Transverse colon (tissue), 4 donors: ENCODE data around the gene BTG2.

Source experiments
- EP300 ChIP-seq: sonication (generic); formaldehyde crosslinking; IDR thresholded peaks from one replicate; pipeline ENCODE4 v1.6.1; 2017; ENCODE audit warnings: antibody characterized with exemption, low read depth
- POLR2A ChIP-seq: fragments of 450-650 bp; IDR thresholded peaks from one replicate; pipeline ENCODE4 v1.6.1; 2016; ENCODE audit warnings: antibody characterized with exemption, mild to moderate bottlenecking, moderate library complexity
- POLR2AphosphoS5 ChIP-seq, 3 donors: sonication (generic); formaldehyde crosslinking; IDR thresholded peaks; one replicate each; pipeline ENCODE4 v1.6.1; 2016; ENCODE audit warnings: antibody characterized with exemption in 3 of 3
- TF ChIP-seq, protein P1 (sequence below), 5 experiments: fragments of 200-600 bp in 3 of 5; fragments of 450-650 bp in 2 of 5; sonication (generic) in 3 of 5; IDR thresholded peaks; 1 replicate in 2 of 5; 2 replicates in 3 of 5; pipeline ENCODE4 v1.5.1; 2016 to 2017; ENCODE audit warnings: antibody characterized with exemption in 5 of 5, inconsistent platforms in 3 of 5, mild to moderate bottlenecking in 2 of 5, moderate library complexity in 1 of 5

DNA sequence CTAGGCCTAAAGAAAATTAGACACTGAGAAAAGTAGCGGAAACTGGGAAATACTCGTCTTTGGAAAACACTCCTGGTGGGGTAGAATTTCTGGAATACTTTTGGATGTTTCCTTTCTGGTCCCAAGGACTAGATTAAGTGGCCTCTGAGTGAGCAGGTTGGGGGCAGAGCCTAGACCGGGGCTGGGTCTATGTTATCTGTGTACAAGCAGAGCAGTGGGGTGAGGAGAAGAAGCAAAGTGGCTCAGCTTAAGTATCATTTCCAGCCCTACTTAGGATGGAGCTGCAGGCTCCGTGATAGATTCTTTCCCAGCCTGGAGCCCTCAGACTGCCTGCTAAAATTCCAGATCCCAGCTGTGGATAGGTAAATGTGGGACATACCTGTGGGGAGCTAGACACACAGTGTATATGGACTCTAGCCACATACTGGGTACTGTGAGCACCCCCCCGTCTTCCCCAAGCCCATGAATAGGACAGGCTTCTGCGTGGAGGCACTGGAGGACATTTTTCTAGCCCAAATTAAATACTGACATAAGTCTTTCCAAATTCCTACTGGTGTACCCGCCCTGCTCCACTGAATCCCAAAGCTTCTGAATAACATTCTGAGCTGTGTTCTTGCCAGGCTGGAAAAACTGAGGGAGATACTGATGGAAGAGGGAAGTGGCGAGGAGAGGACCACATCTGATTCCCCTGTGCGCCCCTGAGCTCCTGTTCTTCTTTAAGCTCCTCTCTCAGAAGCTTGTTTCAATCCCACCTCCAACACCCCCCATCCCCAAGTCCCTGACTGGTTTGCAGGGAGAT lies 38.8 kb downstream of the BTG2 start:
- TF ChIP-seq EP300: no peak
- TF ChIP-seq, protein P1, sequence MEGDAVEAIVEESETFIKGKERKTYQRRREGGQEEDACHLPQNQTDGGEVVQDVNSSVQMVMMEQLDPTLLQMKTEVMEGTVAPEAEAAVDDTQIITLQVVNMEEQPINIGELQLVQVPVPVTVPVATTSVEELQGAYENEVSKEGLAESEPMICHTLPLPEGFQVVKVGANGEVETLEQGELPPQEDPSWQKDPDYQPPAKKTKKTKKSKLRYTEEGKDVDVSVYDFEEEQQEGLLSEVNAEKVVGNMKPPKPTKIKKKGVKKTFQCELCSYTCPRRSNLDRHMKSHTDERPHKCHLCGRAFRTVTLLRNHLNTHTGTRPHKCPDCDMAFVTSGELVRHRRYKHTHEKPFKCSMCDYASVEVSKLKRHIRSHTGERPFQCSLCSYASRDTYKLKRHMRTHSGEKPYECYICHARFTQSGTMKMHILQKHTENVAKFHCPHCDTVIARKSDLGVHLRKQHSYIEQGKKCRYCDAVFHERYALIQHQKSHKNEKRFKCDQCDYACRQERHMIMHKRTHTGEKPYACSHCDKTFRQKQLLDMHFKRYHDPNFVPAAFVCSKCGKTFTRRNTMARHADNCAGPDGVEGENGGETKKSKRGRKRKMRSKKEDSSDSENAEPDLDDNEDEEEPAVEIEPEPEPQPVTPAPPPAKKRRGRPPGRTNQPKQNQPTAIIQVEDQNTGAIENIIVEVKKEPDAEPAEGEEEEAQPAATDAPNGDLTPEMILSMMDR (IDR thresholded peaks at IDR 0.05): no peak
- no peak for TF ChIP-seq POLR2A
- TF ChIP-seq POLR2AphosphoS5 (IDR thresholded peaks at IDR 0.05): no peak
